Activated T-cell treated with anti-CD3 and anti-CD28 coated beads for 24 hours (primary cell): ENCODE data around the gene CD82.

Experiments
- DNase-seq: peaks from one replicate; pipeline ENCODE4 v3.0.0-alpha.2; 2020; ENCODE audit warnings: low read depth

CD82 gene

DNA sequence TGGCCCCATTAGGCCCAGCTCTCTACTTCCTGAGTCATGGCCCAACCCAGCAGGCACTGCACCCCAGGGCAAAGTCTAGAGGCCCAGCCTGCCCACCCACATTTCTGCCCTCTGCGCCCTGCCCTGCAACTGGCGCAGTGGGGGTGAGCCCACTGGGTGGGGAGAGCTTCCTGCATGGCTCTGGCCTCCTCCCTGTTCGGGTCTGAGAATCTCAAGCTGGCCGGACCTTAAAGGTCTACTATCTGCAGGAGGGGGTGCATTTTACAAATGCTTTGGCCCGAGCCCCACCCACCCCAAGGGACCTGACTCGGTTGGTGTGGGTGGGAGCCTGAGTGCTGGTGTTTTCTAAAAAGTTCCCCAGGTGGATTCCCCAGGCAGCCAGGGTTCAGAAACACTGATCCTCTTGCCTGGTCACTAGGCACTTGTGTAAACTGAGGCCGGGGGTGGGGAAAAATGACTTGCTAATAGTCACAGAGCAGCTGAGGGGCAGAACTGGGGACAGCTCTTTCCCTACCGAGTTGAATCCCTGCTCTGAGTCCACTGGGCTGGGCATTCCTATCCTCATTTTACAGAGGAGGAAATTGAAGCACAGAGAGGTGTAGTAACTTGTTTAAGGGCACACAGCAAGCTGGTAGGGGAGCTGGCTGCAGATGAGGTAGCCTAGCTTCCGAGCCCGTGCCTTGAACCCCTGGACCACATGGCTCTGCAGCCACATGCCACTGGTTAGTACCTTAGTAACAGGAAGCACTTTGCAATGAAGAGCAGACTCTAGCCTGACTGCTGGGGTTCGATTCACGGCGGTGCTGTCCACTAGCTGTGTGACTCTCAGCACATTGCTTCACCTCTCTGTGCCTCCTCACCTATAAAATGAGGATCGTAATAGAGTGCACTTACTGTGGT is 36.3 kb downstream of the CD82 start:
- DNase-seq: peak; percentile 23

DNA sequence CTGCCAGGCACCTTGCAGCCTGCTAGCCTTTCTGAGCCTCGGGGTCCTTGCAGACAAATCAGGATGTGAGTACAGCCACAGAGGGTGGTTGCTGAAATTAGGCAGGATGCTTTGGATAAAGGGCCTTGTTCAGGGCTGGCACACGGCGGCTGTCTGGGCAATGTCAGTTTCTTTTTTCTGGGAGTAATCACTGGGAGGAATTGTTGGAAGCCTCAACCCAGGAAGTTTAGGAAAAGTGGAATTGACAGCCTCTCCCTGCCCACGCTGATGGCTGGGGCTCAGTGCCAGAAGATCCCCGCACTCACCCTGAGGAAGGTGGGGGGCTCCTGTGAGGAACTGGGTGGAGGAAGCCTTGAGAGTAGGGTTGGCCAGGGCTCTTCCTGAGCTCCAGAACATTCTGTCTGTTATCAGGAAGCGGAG is 37.4 kb downstream of the CD82 start:
- no peak for DNase-seq

DNA sequence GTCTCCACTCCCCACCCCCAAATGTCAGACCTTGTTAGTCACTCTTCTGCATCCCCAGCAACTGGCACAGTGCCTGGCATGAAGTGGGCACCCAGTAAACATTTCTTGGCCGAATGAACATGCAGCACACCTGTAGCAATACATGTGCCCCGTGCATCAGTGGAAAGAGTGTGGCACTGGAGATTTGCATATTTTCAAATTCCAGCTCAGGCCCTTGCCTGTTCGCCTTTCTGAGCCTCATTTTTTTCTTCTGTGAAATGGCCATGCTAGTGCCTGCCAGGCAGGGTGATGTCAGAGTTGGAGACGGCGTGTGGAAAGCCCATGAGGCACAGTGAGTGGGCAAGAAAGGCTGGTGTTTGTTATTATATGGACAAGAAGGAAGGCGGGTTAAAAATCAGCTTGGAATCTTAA is 38.7 kb downstream of the CD82 start:
- no peak for DNase-seq

DNA sequence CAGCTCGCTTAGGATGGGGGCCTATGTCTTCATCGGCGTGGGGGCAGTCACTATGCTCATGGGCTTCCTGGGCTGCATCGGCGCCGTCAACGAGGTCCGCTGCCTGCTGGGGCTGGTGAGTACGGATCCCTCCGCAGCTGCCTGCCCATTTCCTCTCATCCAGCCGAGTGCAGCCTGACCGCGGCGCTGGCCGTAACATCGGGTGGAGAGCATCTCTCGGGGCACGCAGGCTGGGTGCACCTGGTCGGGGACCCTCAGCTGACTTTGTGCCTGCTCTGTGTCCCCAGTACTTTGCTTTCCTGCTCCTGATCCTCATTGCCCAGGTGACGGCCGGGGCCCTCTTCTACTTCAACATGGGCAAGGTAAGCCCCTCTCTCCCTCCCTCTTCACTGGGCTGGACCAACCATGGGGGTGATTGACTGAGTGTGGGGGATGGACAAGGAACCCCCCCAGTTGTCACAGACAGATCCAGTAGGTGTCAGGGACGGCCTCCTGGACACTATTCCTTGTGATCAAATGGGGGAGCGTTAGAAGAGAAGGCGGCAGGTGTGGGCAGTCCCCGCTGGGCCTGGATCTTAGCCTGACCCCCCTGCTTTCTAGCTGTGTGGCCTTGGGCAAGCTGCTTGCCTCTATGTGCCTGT is 39.7 kb downstream of the CD82 start:
- no peak for DNase-seq

DNA sequence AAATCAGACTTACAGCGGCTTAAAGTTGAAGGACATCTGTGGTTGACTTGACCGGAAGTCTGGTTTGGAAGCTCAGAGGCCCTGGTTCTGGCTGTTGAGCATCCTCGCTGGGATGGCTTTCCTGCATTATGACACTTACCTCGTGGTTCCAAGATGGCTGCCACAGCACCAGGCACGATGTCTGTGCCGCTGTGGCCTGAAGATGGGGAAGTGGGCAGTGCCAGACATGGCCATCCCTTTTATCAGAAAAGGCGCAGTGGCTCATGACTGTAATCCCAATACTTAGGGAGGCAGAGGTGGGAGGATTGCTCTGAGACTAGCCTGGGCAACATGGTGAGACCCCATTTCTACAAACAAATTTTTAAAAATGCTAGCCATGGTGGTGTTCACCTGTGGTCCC is 40.5 kb downstream of the CD82 start:
- DNase-seq: no peak

DNA sequence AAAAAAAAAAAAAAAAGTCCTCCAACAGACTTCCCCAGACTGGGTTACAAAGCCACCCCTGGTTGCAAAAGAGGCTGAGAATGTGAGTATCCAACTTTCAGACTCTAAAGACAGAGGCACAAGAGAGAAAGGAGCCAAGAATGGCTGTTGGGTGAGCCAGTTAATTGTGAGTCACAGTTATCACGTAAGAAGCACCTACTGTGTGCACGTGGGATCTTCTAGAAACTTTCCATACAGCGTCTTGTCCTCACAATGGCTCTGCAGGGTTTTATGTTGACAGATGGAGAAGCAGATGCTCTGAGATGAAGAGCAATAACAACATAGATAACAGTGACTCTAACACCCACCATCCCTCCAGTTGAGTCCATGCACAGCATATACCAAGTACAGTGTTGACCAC is 41.0 kb downstream of the CD82 start:
- no peak for DNase-seq

DNA sequence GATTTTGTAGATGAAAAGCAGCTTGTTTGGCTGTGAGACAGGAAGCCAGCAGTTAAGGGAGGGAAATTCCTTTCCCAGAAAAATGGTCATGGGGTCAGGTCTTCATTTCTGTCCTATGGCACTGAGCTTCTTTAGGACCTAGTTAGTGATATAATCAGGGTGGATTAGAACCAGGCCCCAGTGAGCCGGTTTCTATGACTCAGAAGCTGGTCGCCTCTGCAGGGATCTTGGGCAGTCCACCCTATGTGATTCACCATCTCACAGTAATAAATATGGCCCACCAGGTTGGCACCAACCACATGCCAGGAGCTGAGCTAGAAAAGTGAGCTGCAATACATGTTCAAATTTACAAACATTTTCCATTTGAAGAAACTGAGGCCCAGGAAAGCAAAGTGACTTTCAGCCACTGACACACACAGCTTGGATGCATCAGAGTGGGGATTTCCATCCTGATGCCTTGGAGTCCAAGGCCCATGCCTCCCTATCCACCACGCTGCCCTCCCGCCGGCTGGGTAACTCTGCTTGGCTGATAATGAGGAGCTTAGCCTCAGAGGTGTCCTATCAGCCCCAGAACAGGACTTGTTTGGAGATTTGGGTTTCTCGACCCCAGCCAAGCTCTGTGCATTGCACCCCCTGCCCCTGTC is 42.0 kb downstream of the CD82 start:
- no peak for DNase-seq

DNA sequence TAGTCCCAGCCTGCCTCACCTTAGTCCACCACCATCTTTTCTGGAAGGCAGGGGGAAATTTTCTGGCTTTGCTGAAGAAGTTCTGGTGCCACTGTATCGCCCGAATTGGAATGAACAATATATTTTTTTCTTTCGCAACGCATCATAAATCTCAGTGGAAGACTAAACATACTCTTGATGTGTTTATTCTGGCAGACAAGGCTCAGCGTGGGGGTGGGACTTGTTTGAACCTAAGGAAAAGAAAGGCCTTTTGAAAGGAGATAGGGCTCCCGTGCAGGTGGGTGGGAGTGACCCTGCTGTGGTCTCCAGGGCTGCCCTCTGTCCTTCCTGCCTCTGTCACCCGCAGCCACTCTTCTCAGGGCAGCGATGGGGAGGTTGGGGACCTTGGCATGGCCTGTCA is 42.5 kb downstream of the CD82 start:
- DNase-seq: no peak

DNA sequence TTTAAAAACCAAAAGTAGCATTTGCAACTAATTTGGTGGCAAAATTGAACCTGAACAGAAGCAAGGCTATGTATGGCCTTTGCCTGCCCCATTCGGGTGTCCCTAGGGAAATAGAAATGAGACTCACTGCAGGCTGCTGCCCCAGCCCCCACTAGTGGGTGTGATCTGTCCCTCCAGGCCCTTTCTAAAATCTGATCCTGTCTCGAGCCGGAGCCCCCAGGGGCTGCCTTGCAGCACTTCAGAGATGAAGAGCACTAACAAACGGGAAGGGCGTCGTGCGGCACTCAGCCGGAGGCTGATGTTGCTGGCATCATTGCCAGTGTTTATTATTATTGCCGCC is 43.2 kb downstream of the CD82 start:
- DNase-seq: no peak

DNA sequence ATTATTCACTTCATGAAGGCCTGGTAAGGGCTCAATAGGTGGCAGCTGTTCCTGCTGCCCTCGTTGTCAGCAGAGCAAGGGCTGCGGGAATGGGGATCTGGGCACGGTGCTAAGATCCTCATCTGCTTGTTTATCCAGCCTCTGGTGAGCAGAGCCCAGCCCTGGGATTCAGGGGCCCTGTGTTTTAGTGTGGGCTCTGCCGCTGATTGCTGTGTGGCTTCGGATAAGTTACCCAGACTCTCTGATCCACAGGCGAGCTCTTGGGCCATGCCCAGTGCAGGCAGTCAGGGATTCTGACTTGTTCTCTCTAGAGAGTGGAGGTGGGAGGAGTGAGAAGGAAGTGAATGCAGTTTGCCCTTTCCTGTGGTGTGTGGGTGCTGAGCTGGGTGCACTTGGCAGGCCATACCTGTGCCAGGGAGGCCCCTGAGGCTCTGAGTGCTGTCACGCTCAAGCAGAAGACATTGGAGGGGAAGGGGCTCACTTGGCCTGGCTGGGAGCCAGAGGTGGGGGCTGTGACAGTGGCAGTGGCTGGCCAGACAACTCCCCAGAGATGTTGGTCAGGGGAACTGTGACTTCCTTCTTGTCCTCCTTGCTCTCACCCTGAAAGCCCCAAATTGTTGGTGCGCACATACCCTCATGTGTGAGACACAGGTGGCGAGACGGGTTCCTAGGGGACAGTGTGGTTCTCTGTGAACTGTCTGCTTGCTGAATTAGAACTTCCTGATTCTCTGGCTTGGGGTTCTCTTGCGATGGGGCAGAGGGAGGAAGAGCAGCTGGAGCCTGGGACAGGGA is 43.7 kb downstream of the CD82 start:
- no peak for DNase-seq

DNA sequence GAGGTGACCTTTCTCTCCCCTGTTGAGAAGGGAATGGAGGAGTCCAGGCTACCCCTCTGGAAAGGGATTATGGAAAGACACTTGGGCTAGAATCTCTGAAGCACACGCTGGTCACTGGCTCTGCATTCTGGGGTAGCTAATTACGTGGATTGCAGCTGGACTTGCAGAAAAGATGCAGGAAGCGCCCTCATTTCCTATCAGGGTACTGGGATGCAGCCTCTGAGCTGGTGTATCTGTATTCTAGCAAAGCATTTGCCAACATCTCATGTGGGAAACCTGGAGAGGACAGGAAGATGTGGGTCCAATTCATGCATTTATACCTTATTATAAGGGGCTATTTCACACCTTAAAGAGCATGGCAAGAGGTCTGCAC is 44.3 kb downstream of the CD82 start:
- no peak for DNase-seq

DNA sequence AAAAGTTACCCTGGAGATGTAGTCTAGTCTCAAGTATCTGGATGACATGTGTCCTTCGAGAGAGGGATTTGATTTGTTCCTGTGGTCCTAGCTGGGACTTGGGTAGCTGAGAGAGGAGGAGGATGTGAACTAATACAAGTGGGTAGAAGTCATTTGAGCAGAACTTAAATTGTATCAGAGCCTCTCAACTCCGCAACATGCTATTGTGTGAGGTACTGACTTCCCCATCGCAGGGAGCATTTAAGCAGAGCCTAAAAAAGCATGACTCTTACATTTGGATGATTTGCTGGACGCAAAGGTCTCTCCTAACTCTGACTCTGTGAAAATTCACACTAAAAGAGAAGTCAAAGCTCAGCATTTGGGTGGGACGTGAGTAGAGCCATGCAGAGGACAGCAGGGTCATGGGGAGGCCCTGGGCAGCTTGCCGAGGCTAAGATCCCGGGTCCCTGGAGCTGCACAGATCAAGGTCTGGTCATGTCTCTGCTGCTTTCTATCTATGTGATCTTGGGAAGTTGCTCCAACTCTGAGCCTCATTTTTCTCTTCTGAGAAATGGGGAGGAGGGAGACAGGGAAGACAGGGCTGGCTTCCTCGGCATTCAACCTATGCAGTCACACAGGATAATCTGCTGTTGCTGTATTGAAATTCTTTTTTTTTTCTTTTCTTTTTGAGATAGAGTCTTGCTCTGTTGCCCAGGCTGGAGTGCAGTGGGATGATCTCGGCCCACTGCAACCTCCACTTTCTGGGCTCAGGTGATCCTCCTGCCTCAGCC is 44.9 kb downstream of the CD82 start:
- no peak for DNase-seq

DNA sequence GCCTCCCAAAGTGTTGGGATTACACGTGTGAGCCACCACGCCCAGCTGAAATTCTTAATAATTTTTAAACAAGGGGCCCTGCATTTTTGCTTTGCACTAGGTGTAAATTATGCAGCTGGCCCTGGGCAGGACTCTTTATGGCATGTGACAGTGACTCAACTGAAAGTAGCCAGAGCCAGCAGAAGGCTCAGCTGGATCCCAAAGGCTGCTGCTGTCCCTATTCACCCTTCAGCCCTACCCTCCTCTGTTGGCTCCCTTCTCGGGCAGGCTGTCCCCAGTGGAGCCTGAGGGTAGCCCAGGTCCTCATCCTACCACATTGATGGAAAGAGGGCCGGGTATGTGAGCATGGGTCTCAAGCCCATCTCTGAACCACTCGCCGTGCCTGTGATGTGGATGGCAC is 45.6 kb downstream of the CD82 start:
- no peak for DNase-seq

DNA sequence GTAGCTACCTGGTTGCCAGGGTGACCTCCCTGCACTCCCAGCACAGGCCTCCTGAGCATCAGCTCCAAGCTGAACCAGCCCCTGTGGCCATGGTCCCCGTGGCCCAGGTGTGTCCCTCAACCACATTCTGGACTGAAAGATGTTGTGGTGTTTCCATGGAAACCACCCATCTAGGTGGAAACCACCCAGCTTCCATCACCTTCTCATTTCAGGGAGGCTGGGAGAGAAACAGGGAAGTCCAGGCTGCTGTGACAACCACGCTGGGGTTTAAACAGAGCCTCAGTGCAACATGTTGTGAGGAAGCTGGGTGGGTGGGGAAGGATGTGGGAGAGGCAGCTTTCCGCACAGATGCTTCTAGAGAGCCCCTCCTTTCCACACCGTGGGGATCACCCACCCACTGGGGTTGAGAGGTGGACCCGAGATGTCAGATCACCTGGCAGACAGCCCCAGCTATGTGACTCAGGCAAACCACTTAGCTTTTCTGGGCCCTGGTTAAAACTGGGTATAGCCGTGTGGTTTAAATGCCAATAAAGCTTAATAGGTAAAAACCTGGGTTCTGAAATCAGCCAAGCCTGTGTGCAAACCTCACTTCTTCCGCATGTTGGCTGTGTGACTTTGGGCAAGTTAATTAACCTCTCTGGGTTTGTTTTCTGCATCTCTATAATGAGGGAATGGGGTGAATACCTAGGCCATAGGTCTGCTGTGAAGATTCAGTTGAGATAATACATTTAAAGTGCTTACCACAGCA is 46.4 kb downstream of the CD82 start:
- peak; percentile 54 for DNase-seq

DNA sequence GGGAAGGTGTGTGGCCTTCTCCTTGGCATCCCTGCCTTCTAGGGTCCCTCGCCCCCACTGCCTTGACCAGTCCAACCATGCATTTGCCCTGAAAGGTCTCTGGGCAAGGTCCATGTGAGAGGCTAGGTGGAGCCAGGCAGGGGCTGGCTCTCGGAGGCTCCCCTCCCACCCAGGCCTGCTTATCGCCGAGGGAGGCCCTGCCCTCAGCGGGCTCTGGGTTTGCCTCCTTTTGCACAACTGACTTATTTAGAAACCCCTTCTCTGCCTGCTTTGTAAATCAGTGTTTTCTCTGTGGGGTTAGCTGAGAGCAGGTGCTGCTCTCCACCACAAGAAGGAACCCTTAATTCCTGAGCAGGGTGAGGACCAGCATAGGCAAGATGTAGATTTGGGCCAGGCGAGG is 47.7 kb downstream of the CD82 start:
- DNase-seq: no peak

DNA sequence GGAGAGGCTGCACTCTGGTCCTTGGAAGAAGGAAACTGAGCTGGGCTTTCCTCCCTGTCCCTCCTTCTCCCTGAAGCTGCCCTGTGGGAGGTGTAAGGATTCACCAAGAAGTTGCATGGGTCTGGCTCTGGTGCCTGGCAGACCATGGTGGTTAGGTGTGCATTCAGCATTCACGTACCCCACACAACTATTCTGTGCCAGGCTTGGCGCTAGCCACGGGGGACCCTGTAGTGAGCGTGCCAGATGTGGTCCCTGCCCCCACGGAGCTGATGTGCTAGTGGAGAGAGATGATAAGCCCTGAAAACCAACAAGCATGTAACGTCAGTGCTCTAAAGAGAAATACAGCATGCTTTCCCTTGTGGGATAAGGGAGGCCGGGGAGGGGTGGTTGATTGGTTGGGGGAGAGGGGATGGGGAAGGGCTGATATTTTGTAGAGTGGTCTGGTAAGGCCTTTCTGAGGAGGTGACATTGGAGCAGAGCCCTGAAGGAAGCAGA is 48.9 kb downstream of the CD82 start:
- no peak for DNase-seq

DNA sequence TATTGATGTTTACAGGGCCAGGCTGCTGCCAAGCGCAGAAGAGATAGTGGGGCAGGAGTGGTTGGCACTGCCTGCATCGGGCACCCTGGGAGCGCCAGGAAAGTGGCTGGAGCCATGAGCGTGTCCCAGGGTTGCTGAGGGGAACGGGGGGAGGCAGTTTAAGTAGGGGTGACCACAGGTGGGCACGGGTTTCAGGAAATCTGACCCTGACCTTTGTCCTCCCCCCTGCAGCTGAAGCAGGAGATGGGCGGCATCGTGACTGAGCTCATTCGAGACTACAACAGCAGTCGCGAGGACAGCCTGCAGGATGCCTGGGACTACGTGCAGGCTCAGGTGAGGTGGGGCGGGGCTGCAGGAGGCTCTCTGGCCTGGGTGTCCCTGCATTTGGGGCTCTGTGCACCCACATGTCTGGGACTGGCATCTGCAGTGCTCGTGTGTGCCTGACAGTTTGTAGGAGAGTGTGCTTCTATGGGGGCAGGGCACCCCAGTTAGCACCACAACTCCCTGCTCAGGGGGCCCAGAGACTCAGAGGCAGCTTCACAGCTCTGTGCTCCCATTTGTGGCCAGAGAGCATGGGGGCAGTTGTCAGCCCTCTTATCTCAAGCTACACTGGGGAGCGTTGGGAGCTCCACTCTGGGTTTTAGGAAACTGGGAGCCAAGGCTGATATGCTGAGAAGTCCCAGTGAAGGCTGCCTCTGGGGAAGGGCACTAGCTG is 49.7 kb downstream of the CD82 start:
- DNase-seq: no peak

DNA sequence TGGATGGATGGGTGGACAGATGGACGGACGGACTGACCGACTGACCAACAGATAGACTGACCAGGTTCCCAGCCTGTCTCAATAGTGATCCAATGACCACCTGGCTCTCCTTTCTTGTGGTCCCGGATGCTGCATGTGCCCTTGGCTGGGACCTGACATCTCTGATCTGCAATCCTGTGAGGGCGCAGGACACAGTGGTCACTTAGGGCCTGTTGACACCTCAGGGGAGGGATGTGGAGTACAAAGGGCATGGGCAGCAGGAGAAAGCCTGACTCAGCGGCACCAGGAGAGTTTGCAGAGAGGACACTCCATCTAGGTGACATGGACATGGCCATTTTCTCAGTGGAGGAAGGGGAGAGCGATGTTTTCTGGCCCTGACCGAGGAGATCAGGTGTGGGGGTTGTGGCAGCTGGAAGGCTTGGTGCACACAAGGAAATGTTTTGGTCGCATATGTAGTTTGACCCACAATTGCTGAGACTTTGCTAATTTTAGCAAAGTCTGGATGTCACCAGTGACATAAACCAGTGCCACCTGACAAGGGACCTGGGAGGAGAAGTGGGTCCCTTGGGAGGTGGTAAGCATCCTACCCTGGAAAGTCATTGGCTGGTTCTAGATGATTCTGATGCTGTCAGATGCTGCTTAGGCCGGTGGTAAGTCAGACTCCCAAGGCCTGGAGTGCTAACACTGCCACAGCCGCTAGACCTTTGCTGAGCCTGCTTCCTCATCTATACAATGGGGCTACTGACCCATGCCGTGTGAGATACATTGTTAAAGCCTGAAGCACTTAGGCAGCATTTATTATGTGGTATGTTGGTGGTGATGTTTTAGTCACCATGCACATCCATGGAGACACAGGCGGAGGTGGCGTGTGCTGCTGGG is 50.7 kb downstream of the CD82 start:
- no peak for DNase-seq
